Keratinocyte (primary cell): ENCODE data around the gene PXDC1. TPM values are rescaled to one million over a fixed set of nuclear protein-coding genes. Genes with fewer than 3 reads are reported as not detected.

Source experiments
- DNase-seq: peaks from one replicate; pipeline ENCODE4 v3.0.0-alpha.2; 2011; ENCODE audit warnings: low read depth, missing footprints, low spot score
- FAIRE-seq: peaks from 2 replicates; lab custom pipeline; 2011; peaks lifted over from hg19 to GRCh38; lab: Jason Lieb, UNC
- H2AFZ ChIP-seq: 2 replicates; pipeline ENCODE4 v1.6.0; 2012; ENCODE audit warnings: low read length, control low read depth, inconsistent platforms; ENCODE audit not compliant: control insufficient read depth
- H3K27ac ChIP-seq: 2 replicates; pipeline ENCODE4 v1.5.1; 2011; ENCODE audit warnings: low read length; ENCODE audit not compliant: control insufficient read depth, insufficient read depth
- H3K27me3 ChIP-seq: 3 replicates; pipeline ENCODE4 v1.6.0; 2011; ENCODE audit warnings: low read length; ENCODE audit not compliant: control insufficient read depth, insufficient read depth; ENCODE audit errors: extremely low read depth
- H3K36me3 ChIP-seq, 2 experiments: 2 replicates in 1 of 2; 3 replicates in 1 of 2; pipeline ENCODE4 v1.5.1; 2011; ENCODE audit warnings: low read length in 2 of 2, mild to moderate bottlenecking in 1 of 2; ENCODE audit not compliant: control insufficient read depth in 2 of 2, insufficient read depth in 2 of 2; ENCODE audit errors: extremely low read depth in 1 of 2
- H3K4me1 ChIP-seq: 3 replicates; pipeline ENCODE4 v1.5.1; 2011; ENCODE audit warnings: low read length; ENCODE audit not compliant: control insufficient read depth, insufficient read depth; ENCODE audit errors: extremely low read depth
- H3K4me2 ChIP-seq: 3 replicates; pipeline ENCODE4 v1.6.0; 2011; ENCODE audit warnings: low read depth, low read length; ENCODE audit not compliant: control insufficient read depth, insufficient read depth; ENCODE audit errors: extremely low read depth
- H3K4me3 ChIP-seq, 3 experiments: fragments of 200-600 bp in 1 of 3; sonication (generic) in 1 of 3; 2 replicates in 2 of 3; 3 replicates in 1 of 3; pipeline ENCODE4 v1.5.1; 2011 to 2016; ENCODE audit warnings: low read length in 3 of 3, mild to moderate bottlenecking in 3 of 3, control low read depth in 2 of 3, inconsistent platforms in 1 of 3, low read depth in 1 of 3, mixed read lengths in 1 of 3, mixed run types in 1 of 3, moderate library complexity in 1 of 3; ENCODE audit not compliant: control insufficient read depth in 2 of 3, insufficient read depth in 2 of 3; ENCODE audit errors: extremely low read depth in 1 of 3
- H3K79me2 ChIP-seq: 2 replicates; pipeline ENCODE4 v1.6.0; 2012; ENCODE audit warnings: low read length; ENCODE audit not compliant: control insufficient read depth, insufficient read depth
- H3K9ac ChIP-seq: 3 replicates; pipeline ENCODE4 v1.6.0; 2011; ENCODE audit warnings: low read length; ENCODE audit not compliant: control insufficient read depth, insufficient read depth; ENCODE audit errors: extremely low read depth
- H3K9me1 ChIP-seq: 3 replicates; pipeline ENCODE4 v1.6.0; 2011; ENCODE audit warnings: low read length; ENCODE audit not compliant: control insufficient read depth, insufficient read depth; ENCODE audit errors: extremely low read depth
- H3K9me3 ChIP-seq: 2 replicates; pipeline ENCODE4 v1.5.1; 2012; ENCODE audit warnings: low read depth, low read length; ENCODE audit not compliant: control insufficient read depth
- H4K20me1 ChIP-seq: 3 replicates; pipeline ENCODE4 v1.6.0; 2011; ENCODE audit warnings: low read length; ENCODE audit not compliant: control insufficient read depth, insufficient read depth; ENCODE audit errors: extremely low read depth
- EZH2 ChIP-seq: IDR thresholded peaks from one replicate; pipeline ENCODE4 v1.6.1; 2012; ENCODE audit warnings: inconsistent platforms, mild to moderate bottlenecking, low read length, moderate library complexity
- dilution Hi-C: fragments of 300-500 bp; cut with MboI; formaldehyde crosslinking; loops from one replicate; pipeline ENCODE4 v1.7.0; 2020; ENCODE audit warnings: low sequenced_read_pairs; ENCODE audit not compliant: extremely low pct_ligation_motif_present
- polyA plus RNA-seq, 5 experiments: library from polyadenylated mRNA; depleted of rRNA in 3 of 5; stranded (reverse) in 3 of 5; stranded (forward) in 1 of 5; unstranded in 1 of 5; fragments of >200 nt; gene quantifications; 1 replicate in 1 of 5; 2 replicates in 3 of 5; 3 replicates in 1 of 5; pipeline versions ENCODE4 v1.2.1 to v1.2.3, GENCODE V29; 2011 to 2012; ENCODE audit warnings: missing spikeins in 2 of 5, low read depth in 1 of 5, low replicate concordance in 1 of 5
- TF ChIP-seq, protein P1 (sequence below), 3 experiments: IDR thresholded peaks in 1 of 3; conservative IDR thresholded peaks in 1 of 3; optimal IDR thresholded peaks in 1 of 3; 2 replicates in 2 of 3; 3 replicates in 1 of 3; pipeline versions ENCODE3 to v1.5.1; 2011; ENCODE audit warnings: low read length in 3 of 3, mild to moderate bottlenecking in 3 of 3, moderate library complexity in 2 of 3, control low read depth in 1 of 3, inconsistent platforms in 1 of 3; ENCODE audit not compliant: insufficient read depth in 2 of 3; ENCODE audit errors: extremely low read depth in 1 of 3

The PXDC1 gene
- polyA plus RNA-seq, 1 donor (not counting 4 experiments of a cell fraction or from before 2014, with no cell fraction given): 17.1 TPM

DNA sequence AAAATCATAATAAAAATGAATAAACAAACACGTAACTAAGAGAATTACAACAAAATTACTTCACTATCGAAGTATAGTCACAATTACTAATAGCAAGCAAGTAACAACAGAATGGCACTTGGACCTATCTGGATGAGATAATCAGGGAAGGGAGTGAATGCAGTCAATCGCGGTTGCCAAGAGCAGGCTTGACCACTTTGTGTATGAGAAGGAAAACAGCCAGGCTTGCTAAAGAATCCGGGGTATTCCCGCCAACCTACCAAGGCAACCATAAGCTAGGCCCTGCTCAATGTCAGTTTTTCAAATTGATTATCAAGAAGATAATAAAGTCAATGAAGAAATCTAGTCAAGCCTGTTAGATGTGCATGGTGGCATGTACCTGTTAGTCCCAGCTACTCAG lies 39.7 kb downstream of the PXDC1 start:
- FAIRE-seq: no peak
- H3K4me1 ChIP-seq: peaks cover 5% of the 10 kb centered on the region
- no peak overlapping the region for H3K9ac ChIP-seq
- H2AFZ ChIP-seq: no peak overlapping the region
- no peaks in the 10 kb centered on the region for H4K20me1 ChIP-seq
- no peaks in the 10 kb centered on the region for H3K9me1 ChIP-seq
- TF ChIP-seq, protein P1, sequence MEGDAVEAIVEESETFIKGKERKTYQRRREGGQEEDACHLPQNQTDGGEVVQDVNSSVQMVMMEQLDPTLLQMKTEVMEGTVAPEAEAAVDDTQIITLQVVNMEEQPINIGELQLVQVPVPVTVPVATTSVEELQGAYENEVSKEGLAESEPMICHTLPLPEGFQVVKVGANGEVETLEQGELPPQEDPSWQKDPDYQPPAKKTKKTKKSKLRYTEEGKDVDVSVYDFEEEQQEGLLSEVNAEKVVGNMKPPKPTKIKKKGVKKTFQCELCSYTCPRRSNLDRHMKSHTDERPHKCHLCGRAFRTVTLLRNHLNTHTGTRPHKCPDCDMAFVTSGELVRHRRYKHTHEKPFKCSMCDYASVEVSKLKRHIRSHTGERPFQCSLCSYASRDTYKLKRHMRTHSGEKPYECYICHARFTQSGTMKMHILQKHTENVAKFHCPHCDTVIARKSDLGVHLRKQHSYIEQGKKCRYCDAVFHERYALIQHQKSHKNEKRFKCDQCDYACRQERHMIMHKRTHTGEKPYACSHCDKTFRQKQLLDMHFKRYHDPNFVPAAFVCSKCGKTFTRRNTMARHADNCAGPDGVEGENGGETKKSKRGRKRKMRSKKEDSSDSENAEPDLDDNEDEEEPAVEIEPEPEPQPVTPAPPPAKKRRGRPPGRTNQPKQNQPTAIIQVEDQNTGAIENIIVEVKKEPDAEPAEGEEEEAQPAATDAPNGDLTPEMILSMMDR (optimal IDR thresholded peaks at IDR 0.05 in 1 of 3, IDR thresholded peaks at IDR 0.05 in 1 of 3, conservative IDR thresholded peaks at IDR 0.05 in 1 of 3; ENCODE audit: extremely low read depth in 1 of 3, insufficient read depth in 2 of 3, low read length in 3 of 3): no peak
- TF ChIP-seq EZH2: no peak
- H3K79me2 ChIP-seq: no peaks in the 10 kb centered on the region
- H3K9me3 ChIP-seq: peaks cover 4% of the 10 kb centered on the region
- H3K4me3 ChIP-seq: no peak overlapping the region
- peaks cover 0 to 1% of the 10 kb centered on the region in 2 experiments for H3K36me3 ChIP-seq
- H3K27me3 ChIP-seq: no peaks in the 10 kb centered on the region
- no peak overlapping the region for H3K27ac ChIP-seq
- no peak for DNase-seq
- no peak overlapping the region for H3K4me2 ChIP-seq
- dilution Hi-C loops: loop anchor here (25.0 kb wide), 1 partner anchor 299 kb away; no protein-coding TSS in a partner anchor

DNA sequence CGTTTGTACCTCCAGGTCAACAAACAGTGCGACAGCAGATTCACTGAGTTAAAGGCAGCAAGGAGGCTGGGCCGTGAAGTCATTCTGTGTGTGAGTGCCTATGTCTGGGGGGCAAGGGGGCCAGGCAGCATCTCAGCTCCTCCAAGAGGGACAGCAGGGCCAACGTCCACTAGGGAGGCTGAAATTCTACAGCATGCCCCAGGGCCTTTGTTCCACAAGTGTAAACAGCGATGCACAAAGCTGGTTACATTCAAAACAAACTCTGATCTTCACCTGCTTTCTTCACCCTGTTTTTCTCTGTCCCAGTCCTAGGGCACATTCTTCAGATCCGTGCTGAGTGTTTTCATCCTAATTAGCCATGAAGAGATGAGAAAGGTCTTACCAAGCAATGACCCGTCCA lies 41.1 kb downstream of the PXDC1 start:
- Histone ChIP-seq H2AFZ (no peak overlapping the region), H3K4me3 (no peak overlapping the region), H3K79me2 (no peaks in the 10 kb centered on the region), H3K9me1 (no peaks in the 10 kb centered on the region), H3K9ac (no peak overlapping the region), H3K27ac (no peak overlapping the region), H3K36me3 (peaks cover 0 to 1% of the 10 kb centered on the region in 2 experiments), H3K9me3 (peaks cover 4% of the 10 kb centered on the region), H3K4me2 (no peak overlapping the region), H3K27me3 (no peaks in the 10 kb centered on the region), H3K4me1 (peaks cover 8% of the 10 kb centered on the region), H4K20me1 (no peaks in the 10 kb centered on the region)
- TF ChIP-seq, protein P1 (optimal IDR thresholded peaks at IDR 0.05 in 1 of 3, IDR thresholded peaks at IDR 0.05 in 1 of 3, conservative IDR thresholded peaks at IDR 0.05 in 1 of 3; ENCODE audit: extremely low read depth in 1 of 3, insufficient read depth in 2 of 3, low read length in 3 of 3): no peak
- no peak for TF ChIP-seq EZH2
- FAIRE-seq: no peak
- no peak for DNase-seq
- dilution Hi-C loops: loop anchor here (25.0 kb wide), 1 partner anchor 298 kb away; no protein-coding TSS in a partner anchor
